Amniotic stem cell (primary cell): ENCODE results near the gene STPG3.

ENCODE experiments used
- DNase-seq: peaks from one replicate; lab custom pipeline; 2025; lab: John Stamatoyannopoulos, UW

STPG3 gene

GRCh38 chr9:137302449-137303150 lies 51.5 kb downstream of the STPG3 start:
- DNase-seq: no peak
